GM18858 (cell line): ENCODE results near the gene ZBTB8A.
"Not testable (repeated sequence)": the region's sequence is repeated elsewhere in the genome, so short reads cannot be mapped to it uniquely, and the experiment has no call there.

ENCODE experiments used
- ATAC-seq: cut with Tn5 transposase; IDR thresholded peaks from one replicate; pipeline ENCODE4 v1.9.1; 2021; ENCODE audit not compliant: unreplicated experiment

Gene ZBTB8A

DNA sequence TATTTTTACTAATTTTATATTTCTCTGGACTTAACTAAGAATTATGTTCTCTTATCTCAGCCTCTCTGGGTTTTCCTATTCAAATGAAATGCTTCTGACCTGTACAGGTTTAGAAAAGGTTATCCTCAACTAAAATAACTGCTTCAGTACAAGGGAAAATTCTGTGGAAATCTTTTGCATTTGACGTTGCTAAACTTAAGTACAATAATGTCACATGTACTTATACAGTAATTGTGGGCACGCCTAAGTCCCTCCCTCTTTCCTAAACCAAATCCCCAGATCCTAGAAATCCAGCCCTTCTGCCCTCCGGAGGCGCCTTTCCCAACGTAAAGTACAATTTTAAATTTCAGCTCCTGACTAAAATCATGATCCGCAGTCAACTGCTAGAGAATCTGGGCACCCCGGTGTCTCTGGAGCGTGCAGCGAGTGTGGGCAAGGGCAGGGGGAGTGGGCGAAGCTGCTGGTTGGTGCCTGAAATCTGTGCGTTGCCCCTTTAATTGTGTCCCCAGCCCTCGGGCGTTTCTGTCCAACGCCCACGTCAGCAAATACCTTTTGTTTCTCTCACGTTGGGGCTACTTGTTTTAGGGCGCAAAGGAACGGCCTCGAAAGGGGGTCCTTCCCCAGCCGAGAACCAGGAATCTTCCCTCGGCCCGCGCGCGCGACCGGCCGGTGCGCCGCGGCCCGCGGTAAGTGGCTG, at the start of gene ZBTB8A:
TSS of gene ZBTB8A (plus strand) at position 541 of the 697 bp plus-strand sequence. CDS start 53,505 bp downstream, outside the sequence.
- ATAC-seq, result no peak

DNA sequence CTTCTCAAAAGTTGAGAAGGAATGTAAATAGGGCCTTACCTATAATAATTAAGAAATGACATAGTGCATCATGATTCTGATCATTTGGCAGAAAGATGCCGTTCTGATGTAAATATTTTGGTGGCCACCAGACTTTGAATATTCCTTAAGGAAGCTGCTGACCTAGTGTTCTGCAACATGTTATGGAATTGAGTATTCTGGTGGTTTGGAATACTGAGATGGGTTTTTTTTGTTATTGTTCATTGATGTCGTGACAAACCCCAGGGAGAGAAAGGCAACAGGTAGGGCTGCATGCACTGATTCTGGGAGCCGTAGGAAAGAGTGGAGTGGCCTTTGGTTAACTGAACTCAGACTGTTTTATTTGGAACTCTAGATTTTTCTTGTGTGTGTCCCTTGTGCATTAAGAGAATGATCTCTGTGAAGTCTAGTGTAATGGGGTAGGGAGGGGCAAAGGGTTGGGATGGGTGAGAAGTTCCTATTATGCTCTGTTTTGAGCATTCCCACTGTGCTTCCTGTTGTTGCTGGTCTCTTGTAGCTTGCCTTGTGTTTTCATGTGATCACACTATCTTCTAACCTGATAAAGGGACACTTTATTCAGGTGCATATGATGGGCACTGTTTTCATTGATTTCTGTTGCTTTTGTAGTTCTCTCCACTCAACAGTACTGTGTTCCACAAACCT, 49.3 kb upstream of the ZBTB8A start:
- no peak for ATAC-seq

DNA sequence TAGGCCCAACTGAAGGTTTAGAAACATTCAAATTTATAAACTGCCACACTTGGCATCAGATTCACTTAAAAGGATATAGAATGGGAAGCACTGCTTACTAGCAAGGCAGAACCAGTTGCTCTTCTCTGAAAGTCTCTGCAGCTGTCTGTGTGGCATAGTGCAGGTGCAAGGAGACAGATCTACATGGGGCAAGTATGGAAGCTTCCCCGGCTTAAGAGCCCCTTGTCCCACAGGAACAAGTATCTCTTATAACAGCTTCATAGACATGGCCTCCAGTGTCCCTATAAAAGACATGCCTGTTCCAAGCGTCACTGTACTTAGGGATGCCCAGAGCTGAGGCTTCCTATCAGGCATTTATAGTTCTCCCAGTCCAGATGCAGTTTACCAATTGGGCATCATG, 47.8 kb upstream of the ZBTB8A start:
- no peak for ATAC-seq

DNA sequence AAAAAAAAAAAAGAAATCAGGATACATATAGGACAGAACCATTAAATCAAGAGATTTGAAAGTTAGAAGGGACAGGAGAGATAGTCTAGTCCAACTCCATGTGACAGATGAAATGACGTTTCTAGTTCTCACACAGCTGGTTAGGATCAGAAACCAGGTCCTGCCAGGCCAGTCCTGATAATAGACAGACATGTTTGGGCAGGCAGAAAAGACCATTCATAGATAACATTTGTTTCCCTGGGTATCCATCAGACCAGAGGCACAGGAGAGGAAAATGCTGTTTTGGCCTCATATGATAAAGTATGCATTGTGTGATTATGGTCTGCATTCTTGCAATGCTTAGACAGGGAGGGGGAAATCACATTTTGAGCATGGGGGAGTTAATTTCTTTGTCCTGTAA, 45.0 kb upstream of the ZBTB8A start:
- ATAC-seq, result no peak

DNA sequence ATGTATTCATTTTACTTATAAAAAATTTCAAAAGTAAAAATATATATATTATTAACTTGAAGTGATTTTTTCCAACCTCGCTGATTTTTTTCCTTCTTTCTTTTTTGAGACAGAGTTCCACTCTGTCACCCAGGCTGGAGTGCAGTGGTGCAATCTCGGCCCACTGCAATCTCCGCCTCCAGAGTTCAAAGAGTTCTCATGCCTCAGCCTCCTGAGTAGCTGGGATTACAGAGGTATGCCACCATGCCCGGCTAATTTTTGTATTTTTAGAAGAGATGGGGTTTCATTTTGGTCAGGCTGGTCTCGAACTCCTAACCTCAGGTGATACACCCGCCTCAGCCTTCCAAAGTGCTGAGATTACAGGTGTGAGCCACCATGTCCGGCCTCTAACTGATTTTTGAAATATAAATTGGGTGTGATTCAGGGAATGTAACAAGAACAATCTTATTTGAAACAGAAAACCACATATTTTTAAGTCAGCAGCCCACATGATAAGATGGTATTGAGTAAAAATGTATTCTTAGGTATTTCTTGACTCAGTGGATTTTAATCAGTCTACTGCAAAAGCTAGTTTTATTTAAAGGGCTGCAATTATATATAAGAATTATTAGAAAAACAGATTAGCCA, 44.4 kb upstream of the ZBTB8A start:
- no peak for ATAC-seq

DNA sequence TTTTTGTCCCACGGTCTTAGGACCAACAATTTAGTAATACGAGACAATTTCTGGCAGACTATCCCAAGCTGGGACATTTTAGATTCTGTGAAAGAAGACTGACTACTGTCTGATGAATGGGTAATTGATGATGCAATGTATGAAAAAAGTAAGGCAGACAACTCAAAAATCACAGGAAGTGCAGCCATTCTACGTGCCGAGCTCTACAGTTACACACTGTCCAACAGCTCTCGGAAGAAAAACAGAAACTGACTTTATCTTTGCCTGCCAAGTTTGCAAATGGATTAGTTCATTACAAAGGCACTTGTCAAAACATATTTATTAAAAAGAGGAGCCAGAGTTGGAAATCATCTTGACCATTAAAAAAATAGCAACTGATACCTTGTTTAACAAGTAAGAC, 43.1 kb upstream of the ZBTB8A start:
- no peak for ATAC-seq

DNA sequence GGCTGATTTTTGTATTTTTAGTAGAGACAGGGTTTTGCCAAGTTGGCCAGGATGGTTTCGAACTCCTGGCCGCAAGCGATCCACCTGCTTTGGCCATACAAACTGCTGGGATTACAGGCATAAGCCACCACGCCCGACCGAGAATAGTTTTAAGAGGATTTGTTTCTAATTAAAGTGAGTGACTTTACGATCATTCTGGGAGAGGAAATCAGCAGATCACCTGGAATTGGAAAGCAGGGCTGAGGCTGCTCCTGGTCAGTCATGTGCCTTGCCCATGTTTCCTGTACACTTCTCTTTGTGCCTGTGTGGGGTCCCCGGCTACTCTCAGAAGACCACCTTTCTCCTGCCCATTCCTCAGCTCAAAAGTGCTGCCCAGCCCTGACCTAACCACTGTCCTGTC, 40.5 kb upstream of the ZBTB8A start:
- no peak for ATAC-seq

DNA sequence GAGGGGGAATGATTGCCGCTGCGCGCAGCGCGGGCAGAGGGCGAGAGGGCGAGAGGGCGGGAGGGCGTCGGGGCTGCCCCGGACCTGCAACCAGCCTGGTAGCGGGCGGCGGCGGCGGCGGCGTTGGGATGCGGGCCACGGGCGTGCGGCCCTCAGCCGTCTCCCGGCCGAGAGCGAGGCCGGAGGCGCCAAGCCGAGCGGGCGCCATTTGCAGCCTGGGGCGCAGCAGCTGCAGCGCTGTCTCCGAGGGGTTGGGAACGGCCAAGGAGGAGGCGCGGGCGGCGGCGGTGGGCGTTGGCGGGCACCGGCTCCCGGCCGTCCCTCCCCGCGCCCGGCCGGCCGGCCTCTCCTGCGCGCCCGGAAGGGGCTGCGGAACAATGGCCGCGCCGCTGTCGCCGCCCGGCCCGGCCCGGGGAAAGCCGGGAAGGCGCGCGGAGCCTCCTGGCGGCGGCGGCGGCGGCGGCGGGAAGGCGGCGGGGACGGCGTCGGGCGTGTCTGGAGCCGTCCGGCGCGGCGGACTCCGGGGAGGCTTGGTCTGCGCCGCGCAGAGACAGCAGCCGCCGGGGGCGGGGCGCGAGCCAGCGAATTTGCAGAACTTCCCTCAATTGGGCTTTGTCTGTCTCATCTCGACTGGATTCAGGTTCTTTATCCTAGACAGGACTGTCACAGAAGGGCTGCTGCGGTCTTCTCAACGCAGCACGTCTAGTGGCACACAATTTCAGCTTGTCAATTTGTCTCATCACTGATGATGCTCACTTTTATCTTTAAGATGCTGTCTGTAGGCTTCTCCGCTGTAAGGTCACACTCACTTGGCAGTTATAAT, 38.6 kb upstream of the ZBTB8A start:
- ATAC-seq, result no peak

DNA sequence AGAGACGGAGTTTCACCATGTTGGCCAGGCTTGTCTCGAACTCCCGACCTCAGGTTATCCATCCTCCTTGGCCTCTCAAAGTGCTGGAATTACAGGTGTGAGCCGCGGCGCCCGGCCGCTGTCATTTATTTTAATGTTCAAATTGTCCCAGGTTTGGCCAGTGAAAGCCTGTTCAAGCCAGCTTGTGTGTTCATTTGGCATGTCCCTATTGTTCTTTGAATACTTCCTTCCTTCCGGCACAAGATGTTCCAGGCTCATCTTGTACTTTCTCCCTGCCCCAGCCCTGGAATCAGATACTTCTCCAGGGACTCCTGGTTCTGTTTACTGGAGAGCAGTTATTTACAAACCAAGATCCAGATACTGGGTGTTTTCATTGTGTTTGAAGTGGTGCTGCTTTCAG, 37.4 kb upstream of the ZBTB8A start:
- no peak for ATAC-seq

DNA sequence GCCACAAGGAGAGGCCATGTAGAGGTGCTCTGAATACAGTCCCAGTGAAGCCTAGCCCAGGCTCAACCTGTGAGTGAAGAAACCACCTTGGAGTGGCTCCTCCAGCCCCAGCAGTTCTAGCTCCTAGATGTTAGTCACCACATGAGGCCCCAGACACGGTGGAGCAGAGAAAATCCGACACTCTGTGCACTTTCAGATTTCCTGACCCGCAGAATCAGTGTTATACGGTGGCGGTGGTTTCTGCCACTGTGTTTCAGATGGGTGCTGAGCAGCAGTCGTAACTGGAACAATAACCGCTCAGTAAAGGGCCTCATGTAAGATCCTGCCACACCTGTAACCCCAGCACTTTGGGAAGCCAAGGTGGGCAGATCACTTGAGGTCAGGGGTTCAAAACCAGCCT, 36.1 kb upstream of the ZBTB8A start:
- no peak for ATAC-seq

DNA sequence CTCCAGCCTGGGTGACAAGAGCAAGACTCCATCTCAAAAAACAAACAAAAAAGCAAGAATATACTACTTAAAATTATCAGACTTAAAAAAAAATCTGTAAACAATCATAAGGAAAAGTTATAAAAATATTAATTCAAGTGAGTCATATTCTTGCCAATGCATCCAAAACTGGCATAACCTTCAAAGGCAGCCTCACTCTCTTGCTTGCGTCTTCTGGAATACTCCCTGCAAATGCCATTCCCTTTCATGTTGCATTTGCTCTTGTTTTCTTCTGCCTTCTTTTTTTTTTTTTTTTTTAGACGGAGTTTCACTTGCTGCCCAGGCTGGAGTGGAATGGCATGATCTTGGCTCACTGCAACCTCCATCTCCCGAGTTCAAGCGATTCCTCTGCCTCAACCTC, 32.2 kb upstream of the ZBTB8A start:
- ATAC-seq, result no peak

DNA sequence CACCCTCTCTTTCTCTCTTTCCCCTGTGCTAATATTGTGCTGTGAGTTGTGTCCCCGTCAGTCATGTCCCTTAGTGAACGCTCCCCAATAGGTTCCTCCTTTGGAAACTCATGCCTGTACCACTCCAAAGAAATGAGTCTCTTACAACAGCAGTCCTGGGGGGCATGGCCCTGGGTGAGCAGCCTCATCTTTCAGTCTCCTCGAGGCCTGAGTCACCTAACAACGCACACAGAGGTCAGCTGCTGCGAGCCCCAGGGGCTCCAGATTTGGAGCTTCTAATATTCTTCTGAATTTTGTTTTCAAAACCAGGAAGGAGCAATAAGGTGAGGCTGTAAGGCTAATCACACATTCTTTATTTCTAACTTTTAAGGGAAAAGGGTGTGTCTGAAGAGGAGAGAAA, 30.5 kb upstream of the ZBTB8A start:
- ATAC-seq, result no peak

DNA sequence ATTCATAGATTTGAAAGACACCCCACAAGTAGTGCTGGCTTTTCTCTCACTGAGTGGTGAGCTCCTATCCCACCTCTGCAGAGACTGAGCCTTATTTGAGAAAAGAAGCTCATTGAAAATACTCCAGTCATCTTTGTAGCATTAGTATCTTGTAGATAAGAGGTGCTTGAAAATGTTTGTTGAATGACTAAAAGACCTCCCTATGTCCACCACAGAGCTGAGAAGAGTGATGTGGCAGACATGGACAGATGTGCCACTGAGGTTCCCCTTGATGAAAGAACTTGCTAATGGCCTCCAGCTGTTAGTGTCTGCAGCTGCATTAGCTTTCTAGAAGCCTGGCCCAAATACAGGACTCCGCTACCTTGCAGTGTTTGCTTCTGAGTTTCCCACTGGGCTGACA, 29.3 kb upstream of the ZBTB8A start:
- no peak for ATAC-seq

DNA sequence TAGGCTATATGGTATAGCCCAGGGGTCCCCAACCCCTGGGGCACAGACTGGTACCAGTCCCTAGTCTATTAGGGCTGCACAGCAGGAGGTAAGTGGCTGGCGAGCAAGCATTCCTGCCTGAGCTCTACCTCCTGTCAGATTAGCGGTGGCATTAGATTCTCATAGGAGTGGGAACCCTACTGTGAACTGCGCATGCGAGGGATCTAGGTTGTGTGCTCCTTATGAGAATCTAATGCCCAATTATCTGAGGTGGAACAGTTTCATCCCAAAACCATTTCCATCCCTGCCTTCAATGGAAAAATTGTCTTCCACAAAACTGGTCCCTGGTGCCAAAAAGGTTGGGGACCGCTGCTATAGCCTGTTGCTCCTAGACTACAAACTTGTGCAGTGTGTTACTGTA, 22.8 kb upstream of the ZBTB8A start:
- no peak for ATAC-seq

DNA sequence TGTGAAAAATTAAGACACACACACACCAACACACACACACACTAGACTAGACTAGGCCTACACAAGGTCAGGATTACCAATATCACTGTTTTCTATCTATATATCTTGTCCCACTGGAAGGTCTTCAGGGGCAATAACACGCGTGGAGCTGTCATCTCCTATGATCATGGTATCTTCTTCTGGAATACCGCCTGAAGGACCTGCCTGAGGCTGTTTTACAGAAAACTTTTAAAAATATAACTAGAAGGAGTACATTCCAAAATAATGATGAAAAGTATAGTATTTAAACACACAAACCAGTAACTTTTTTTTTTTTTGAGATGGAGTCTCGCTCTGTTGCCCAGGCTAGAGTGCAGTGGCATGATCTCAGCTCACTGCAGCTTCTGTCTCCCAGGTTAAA, 20.3 kb upstream of the ZBTB8A start:
- no peak for ATAC-seq

DNA sequence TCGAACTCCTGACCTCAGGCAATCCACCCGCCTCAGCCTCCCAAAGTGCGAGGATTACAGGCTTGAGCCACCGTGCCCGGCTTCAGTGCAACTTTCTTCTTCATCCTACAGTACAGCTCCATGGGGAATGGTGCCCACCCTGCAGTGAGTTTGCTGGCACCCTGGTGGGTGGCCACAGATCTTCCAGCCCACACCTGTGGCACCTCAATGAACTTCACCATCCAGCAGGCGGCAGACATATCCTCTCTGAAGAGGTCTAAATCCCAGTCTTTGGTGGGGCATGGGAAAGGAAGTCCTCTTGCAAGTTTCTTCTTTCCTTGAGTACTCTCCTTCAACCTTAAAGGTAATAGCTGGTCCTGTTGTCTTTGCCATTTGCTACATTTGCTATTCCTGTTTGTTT, 18.1 kb upstream of the ZBTB8A start:
- ATAC-seq, result no peak

DNA sequence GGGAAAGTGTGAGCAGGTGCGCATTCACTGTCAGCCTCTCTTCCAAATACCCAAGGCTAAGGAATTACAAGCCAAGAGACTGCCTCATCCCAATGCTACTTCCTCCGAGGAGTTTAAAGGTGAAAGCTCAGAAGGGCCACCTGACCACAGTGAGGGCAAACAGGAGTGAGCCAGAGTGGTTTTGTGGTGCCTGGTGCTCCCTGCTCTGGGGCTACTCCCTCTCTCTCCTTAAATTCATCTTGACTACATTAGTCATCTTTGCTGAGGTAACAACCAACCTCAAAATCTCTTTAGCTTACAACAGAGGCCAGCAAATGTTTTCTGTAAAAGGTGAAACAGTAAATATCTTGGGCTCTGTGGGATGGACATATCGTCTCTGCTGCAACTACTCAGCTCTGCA, 14.2 kb upstream of the ZBTB8A start:
- ATAC-seq, result no peak

DNA sequence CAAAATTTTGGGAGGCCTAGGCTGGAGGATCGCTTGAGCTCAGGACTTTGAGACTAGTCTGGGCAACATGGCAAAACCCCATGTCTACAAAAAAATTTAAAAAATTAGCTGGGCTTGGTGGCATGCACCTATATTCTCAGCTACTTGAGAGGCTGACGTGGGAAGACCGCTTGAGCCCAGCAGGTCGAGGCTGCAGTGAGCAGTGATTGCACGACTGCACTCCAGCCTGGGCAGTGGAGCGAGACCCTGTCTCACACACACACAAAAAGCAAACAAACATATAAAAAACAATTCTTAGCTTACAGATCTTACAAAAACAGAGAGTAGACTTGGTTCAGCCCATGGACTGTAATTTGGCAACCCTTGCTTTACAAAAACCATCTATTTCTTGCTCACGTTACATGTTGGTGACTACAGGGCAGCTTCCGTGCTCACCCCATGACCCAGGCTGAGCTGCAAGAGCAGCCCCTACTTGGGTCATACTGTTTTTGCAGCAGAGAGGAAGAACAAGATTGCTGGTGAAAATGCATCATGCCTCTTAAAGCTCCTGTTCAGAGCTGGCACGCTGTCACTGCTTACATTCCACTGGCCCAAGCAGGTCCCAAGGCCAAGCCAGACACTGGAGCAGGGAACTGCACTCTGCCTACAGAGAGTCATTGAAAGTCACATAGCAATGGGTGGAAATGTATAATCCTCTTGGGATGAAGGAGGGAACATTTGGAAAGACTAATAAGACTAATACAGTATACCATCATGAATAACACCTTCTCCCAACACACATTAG, 13.4 kb upstream of the ZBTB8A start:
- ATAC-seq, result no peak

DNA sequence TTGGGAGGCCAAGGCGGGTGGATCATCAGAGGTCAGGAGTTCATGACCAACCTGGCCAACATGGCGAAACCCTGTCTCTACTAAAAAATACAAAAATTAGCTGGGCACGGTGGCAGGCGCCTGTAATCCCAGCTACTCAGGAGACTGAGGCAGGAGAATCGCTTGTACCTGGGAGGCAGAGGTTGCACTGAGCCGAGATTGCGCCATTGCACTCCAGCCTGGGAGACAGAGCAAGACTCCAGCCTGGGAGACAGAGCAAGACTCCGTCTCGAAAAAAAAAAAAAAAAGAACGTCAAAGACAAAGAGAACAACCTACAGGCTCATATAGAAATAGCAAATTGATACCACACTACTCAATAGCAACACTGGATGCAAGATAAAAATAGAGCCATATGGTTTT, 10.7 kb upstream of the ZBTB8A start:
- ATAC-seq, result not testable (repeated sequence)

DNA sequence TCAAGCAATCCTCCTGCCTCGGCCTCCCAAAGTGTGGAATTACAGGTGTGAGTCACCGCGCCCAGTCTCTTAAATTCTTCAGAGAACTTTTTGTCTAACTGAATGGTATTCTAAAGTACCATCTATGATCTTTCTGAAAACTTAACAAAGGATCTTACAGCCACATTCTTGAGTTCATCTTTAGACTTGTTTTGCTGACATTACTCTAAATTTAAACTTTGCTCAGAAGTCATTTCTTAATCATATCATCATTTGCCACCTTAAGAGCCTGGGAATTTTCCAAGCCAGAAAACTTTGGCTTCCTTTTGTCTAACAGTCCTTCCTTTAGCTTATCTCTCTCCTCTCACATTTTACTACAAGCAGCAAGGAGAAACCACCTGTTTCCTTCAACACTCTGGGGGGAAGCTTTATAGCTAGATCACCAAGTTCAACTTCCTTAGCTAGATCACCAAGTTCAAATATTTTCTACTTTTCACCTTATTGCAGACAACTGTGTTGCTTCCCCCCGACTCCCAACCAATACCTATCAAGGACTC, 5.4 kb upstream of the ZBTB8A start:
- ATAC-seq, result no peak

DNA sequence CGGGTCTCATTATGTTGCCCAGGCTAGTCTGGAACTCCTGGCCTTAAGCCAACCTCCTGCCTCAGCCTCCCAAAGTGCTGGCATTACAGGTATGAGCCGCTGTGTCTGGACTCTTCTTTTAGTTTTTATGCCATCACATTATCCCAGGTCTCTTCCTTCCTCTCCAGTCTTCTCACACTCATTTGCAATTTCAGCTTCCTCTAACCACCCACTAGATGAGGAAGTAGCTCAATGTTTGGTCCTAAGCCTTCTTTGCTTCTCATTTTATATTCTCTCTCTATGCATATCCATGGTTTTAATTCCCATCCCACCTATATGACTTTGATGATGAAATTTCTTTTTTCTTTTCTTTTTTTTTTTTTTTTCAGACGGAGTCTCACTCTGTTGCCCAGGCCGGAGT, 3.1 kb upstream of the ZBTB8A start:
- no peak for ATAC-seq
